Vagina (tissue), 2 donors: Measurements from ENCODE around the gene FERD3L.
"Not testable (repeated sequence)": the region's sequence is repeated elsewhere in the genome, so short reads cannot be mapped to it uniquely, and the experiment has no call there.

Source experiments
- POLR2A ChIP-seq, 2 donors: fragments of 450-650 bp; IDR thresholded peaks; one replicate each; pipeline ENCODE4 v1.6.1; 2017; ENCODE audit warnings: antibody characterized with exemption in 2 of 2, mild to moderate bottlenecking in 2 of 2, moderate library complexity in 2 of 2
- POLR2AphosphoS5 ChIP-seq, 2 donors: sonication (generic); formaldehyde crosslinking; IDR thresholded peaks; one replicate each; pipeline ENCODE4 v1.9.0; 2017; ENCODE audit warnings: antibody characterized with exemption in 2 of 2, mild to moderate bottlenecking in 2 of 2, low read depth in 1 of 2; ENCODE audit not compliant: insufficient read depth in 1 of 2
- TF ChIP-seq, protein P1 (sequence below), 3 experiments: fragments of 450-650 bp in 2 of 3; fragments of 200-600 bp in 1 of 3; sonication (generic) in 1 of 3; IDR thresholded peaks; one replicate each; pipeline ENCODE4 v1.5.1; 2017 to 2019; ENCODE audit warnings: antibody characterized with exemption in 3 of 3, mild to moderate bottlenecking in 2 of 3, moderate library complexity in 2 of 3

DNA sequence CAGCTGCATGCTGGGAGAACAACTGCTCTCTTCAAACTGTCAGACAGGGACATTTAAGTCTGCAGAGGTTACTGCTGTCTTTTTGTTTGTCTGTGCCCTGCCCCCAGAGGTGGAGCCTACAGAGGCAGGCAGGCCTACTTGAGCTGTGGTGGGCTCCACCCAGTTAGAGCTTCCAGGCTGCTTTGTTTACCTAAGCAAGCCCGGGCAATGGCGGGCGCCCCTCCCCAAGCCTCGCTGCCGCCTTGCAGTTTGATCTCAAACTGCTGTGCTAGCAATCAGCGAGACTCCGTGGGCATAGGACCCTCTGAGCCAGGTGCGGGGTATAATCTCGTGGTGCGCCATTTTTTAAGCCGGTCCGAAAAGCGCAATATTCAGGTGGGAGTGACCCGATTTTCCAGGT, 49.2 kb upstream of the FERD3L start:
- TF ChIP-seq, protein P1, sequence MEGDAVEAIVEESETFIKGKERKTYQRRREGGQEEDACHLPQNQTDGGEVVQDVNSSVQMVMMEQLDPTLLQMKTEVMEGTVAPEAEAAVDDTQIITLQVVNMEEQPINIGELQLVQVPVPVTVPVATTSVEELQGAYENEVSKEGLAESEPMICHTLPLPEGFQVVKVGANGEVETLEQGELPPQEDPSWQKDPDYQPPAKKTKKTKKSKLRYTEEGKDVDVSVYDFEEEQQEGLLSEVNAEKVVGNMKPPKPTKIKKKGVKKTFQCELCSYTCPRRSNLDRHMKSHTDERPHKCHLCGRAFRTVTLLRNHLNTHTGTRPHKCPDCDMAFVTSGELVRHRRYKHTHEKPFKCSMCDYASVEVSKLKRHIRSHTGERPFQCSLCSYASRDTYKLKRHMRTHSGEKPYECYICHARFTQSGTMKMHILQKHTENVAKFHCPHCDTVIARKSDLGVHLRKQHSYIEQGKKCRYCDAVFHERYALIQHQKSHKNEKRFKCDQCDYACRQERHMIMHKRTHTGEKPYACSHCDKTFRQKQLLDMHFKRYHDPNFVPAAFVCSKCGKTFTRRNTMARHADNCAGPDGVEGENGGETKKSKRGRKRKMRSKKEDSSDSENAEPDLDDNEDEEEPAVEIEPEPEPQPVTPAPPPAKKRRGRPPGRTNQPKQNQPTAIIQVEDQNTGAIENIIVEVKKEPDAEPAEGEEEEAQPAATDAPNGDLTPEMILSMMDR (IDR thresholded peaks at IDR 0.05): not testable (repeated sequence)
- TF ChIP-seq POLR2AphosphoS5 (IDR thresholded peaks at IDR 0.05; ENCODE audit: insufficient read depth in 1 of 2, low read depth in 1 of 2); POLR2A (IDR thresholded peaks at IDR 0.05): not testable (repeated sequence)
